ENCODE measurements around the gene MAP4K2. TPM values are rescaled to one million over a fixed set of nuclear protein-coding genes. Genes with fewer than 3 reads are reported as not detected.

Gene MAP4K2
- total RNA-seq, 1 experiment from 2014 or later, result 34.3 TPM

DNA sequence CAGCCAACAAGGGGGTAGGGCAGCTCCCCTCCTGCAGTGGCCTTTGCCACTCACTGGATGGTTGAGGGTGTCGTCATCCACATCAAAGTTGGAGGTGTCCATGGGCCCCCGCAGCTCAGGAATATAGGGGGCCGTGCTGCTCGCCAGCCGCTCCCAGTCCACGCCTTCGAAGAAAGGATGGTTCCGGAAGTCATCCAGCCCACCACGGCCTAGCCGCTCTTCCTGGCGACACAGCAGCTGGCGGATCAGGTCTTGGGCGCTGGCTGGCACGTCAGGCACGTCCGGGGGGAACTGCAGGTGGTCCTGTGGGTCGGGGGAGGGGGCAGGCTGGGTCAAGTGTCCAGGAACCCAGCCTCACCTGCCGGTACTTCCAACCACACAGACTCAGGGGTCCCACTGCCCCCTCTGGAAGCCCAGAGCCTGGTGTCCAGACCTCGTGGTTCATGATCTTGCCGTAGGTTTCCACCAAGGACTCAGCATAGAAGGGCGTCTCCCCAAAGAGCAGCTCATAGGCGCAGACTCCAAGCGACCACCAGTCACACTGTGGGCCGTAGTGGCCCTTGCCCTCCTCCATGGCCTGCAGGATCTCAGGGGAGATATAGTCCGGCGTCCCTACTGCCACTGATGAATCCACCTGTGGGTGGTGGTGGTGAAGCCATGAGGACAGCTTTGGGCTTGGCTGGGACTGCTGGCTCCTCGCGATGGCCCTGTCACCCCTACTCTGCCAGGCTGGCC, 35.8 kb upstream of the MAP4K2 start:
- BruUV-seq (replicated peaks), result no TSS peak
- POLR2A ChIA-PET (ENCODE audit: unreplicated experiment), result no interaction called here

DNA sequence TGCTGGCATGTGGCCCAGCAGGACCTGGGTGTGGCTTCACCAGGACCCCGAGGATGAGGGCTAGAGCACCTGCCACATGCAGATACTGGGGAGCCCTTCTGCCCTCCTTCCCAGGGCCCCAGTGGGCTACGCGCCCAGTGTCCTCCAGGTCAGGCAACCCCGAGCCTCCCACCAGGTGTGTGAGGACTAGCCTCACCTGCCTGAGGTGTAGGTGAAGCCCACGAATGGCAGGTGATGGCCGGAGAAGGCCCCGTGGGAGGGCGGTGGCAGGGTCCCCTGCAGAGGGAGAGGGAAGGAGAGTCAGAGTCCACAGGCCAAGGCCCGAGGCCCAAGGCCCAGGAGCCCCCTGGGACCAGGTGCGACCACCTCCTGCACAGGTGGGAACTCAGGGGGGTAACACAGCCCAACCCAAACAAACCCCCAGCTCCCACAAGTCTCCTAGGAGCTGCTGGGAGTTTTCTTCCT, 34.9 kb upstream of the MAP4K2 start:
- TF ChIP-seq, protein P1, sequence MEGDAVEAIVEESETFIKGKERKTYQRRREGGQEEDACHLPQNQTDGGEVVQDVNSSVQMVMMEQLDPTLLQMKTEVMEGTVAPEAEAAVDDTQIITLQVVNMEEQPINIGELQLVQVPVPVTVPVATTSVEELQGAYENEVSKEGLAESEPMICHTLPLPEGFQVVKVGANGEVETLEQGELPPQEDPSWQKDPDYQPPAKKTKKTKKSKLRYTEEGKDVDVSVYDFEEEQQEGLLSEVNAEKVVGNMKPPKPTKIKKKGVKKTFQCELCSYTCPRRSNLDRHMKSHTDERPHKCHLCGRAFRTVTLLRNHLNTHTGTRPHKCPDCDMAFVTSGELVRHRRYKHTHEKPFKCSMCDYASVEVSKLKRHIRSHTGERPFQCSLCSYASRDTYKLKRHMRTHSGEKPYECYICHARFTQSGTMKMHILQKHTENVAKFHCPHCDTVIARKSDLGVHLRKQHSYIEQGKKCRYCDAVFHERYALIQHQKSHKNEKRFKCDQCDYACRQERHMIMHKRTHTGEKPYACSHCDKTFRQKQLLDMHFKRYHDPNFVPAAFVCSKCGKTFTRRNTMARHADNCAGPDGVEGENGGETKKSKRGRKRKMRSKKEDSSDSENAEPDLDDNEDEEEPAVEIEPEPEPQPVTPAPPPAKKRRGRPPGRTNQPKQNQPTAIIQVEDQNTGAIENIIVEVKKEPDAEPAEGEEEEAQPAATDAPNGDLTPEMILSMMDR (conservative IDR thresholded peaks at IDR 0.05), result no peak
- TF ChIP-seq EZH2 (IDR thresholded peaks at IDR 0.05; ENCODE audit: low read depth), result no peak
- CTCF ChIA-PET, result no interaction called here

More for the DNA sequence above, 35.8 kb upstream of the MAP4K2 start:
- Histone ChIP-seq H3K79me2 (ENCODE audit: low read depth) (peaks cover 7% of the 10 kb centered on the region), H3K4me2 (no peak overlapping the region), H3K4me3 (no peak overlapping the region), H3K9me3 (ENCODE audit: insufficient read depth, low read depth) (no peaks in the 10 kb centered on the region), H3F3A (ENCODE audit: insufficient read depth, low read depth) (peaks cover 29% of the 10 kb centered on the region; the same call in 1 of the 2 replicates), H3K27ac (no peak overlapping the region), H3K4me1 (replicated peaks; ENCODE audit: insufficient read depth) (peaks cover 44% of the 10 kb centered on the region), H2AFZ (no peak overlapping the region), H3K36me3 (ENCODE audit: low read depth) (no peaks in the 10 kb centered on the region; the same call in 1 of the 2 replicates), H4K20me1 (ENCODE audit: insufficient read depth) (0 out of 2 replicates have a peak, but pooled peaks cover 3% of the 10 kb centered on the region), H3K27me3 (ENCODE audit: insufficient read depth, low read depth) (no peaks in the 10 kb centered on the region), H3K9me2 (ENCODE audit: insufficient read depth) (no peaks in the 10 kb centered on the region)
- DNase-seq, result no peak
- CTCF ChIA-PET, result no interaction called here
- intact Hi-C loops (cut with micrococcal nuclease; ENCODE audit: unreplicated experiment), result no loop called here
- TF ChIP-seq EZH2 (IDR thresholded peaks at IDR 0.05; ENCODE audit: low read depth), result no peak
- TF ChIP-seq, protein P1 (conservative IDR thresholded peaks at IDR 0.05), result no peak

DNA sequence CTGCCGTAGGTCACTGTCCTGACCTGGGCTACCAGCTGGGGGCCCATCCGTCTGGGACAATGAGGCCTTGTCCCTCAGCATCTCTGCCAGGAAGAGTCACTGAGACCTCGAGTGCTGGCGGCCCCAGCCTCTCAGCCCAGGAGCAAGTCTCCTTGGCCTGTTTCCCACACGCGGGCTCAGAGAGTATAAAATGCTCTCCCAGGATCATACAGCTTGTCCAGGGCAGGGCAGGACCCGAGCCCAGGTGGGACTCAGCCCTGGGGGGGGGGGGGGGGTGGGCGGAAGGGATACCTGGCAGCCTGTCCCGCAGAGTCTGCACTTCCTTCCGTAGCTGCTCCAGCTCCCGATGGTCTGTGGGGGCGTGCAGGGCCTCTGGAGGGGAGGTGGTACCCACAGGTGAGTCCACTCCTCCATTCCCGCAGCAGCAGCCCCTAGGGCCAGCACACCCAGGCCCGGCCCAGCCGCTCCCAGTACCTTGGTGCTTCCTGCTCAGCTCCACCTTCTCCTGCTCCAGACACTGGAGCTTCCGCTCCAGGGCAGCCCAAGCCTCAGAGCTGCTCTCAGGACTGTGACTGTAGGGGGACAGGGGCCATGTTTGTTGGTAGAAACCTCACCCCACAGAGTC, 33.5 kb upstream of the MAP4K2 start:
- no peak overlapping the region for H2AFZ ChIP-seq
- H4K20me1 ChIP-seq (ENCODE audit: insufficient read depth), result 0 out of 2 replicates have a peak, but pooled peaks cover 3% of the 10 kb centered on the region
- no peaks in the 10 kb centered on the region for H3K9me3 ChIP-seq (ENCODE audit: insufficient read depth, low read depth)
- intact Hi-C loops (cut with micrococcal nuclease; ENCODE audit: unreplicated experiment), result no loop called here
- H3K4me2 ChIP-seq, result no peak overlapping the region
- ChIA-PET CTCF (no interaction called here), POLR2A (ENCODE audit: unreplicated experiment) (interaction anchor here (1.2 kb wide), 1 partner anchor 58 kb away, joined by 19 read pairs; no protein-coding TSS in a partner anchor)
- H3K4me3 ChIP-seq, result no peak overlapping the region
- H3K27ac ChIP-seq, result no peak overlapping the region
- no TSS peak for BruUV-seq (replicated peaks)
- H3K9me2 ChIP-seq (ENCODE audit: insufficient read depth), result no peaks in the 10 kb centered on the region
- H3K79me2 ChIP-seq (ENCODE audit: low read depth), result peaks cover 1% of the 10 kb centered on the region; the same call in 1 of the 2 replicates
- peaks cover 9% of the 10 kb centered on the region; the same call in 1 of the 2 replicates for H3F3A ChIP-seq (ENCODE audit: insufficient read depth, low read depth)
- no peak for DNase-seq
- H3K27me3 ChIP-seq (ENCODE audit: insufficient read depth, low read depth), result no peaks in the 10 kb centered on the region
- peaks cover 6% of the 10 kb centered on the region for H3K36me3 ChIP-seq (ENCODE audit: low read depth)
- peaks cover 22% of the 10 kb centered on the region for H3K4me1 ChIP-seq (replicated peaks; ENCODE audit: insufficient read depth)
- TF ChIP-seq, protein P1 (conservative IDR thresholded peaks at IDR 0.05), result no peak
- no peak for TF ChIP-seq EZH2 (IDR thresholded peaks at IDR 0.05; ENCODE audit: low read depth)

More for the DNA sequence above, 34.9 kb upstream of the MAP4K2 start:
- peaks cover 6% of the 10 kb centered on the region for H3K36me3 ChIP-seq (ENCODE audit: low read depth)
- H3K27ac ChIP-seq, result no peak overlapping the region
- H3K4me2 ChIP-seq, result no peak overlapping the region
- H3K27me3 ChIP-seq (ENCODE audit: insufficient read depth, low read depth), result no peaks in the 10 kb centered on the region
- no peak for DNase-seq
- intact Hi-C loops (cut with micrococcal nuclease; ENCODE audit: unreplicated experiment), result no loop called here
- peaks cover 35% of the 10 kb centered on the region for H3K4me1 ChIP-seq (replicated peaks; ENCODE audit: insufficient read depth)
- H3K4me3 ChIP-seq, result no peak overlapping the region
- POLR2A ChIA-PET (ENCODE audit: unreplicated experiment), result no interaction called here
- no peaks in the 10 kb centered on the region for H3K9me3 ChIP-seq (ENCODE audit: insufficient read depth, low read depth)
- BruUV-seq (replicated peaks), result no TSS peak
- peaks cover 5% of the 10 kb centered on the region; the same call in 1 of the 2 replicates for H3K79me2 ChIP-seq (ENCODE audit: low read depth)
- no peak overlapping the region for H2AFZ ChIP-seq
- peaks cover 22% of the 10 kb centered on the region; the same call in 1 of the 2 replicates for H3F3A ChIP-seq (ENCODE audit: insufficient read depth, low read depth)
- H3K9me2 ChIP-seq (ENCODE audit: insufficient read depth), result no peaks in the 10 kb centered on the region
- 0 out of 2 replicates have a peak, but pooled peaks cover 3% of the 10 kb centered on the region for H4K20me1 ChIP-seq (ENCODE audit: insufficient read depth)
